GM12801 (cell line): Measurements from ENCODE around the gene ANKRD13B.

Source experiments
- CTCF ChIP-seq: IDR thresholded peaks from one replicate; pipeline ENCODE4 v1.5.1; 2011; ENCODE audit warnings: control low read depth; ENCODE audit not compliant: insufficient read length; ENCODE audit errors: extremely low read depth

Gene ANKRD13B

GRCh38 chr17:29566473-29567303, 26.2 kb upstream of the ANKRD13B start, which contains the start of gene ABHD15:
Gene ABHD15 (minus strand): TSS chr17:29567037. CDS start chr17:29566966, 71 bp downstream.
- no peak for TF ChIP-seq CTCF

GRCh38 chr17:29567304-29567553, 25.7 kb upstream of the ANKRD13B start:
- TF ChIP-seq CTCF, result no peak

- TF ChIP-seq CTCF, result no peak
Measured at GRCh38 chr17:29567554-29568330, 25.2 kb upstream of the ANKRD13B start.

GRCh38 chr17:29568331-29569244, 24.3 kb upstream of the ANKRD13B start, which contains the start of gene TP53I13:
Gene TP53I13 (plus strand): TSS chr17:29568701. CDS start chr17:29568759, 58 bp downstream.
- TF ChIP-seq CTCF, result no peak

- no peak for TF ChIP-seq CTCF
Measured at GRCh38 chr17:29569245-29569950, 23.5 kb upstream of the ANKRD13B start.

- no peak for TF ChIP-seq CTCF
Measured at GRCh38 chr17:29570521-29570920, 22.4 kb upstream of the ANKRD13B start.
